K562 (cell line): ENCODE measurements around the gene C22orf39. TPM values are rescaled to one million over a fixed set of nuclear protein-coding genes. Genes with fewer than 3 reads are reported as not detected.

Source experiments
- ARHGAP35 ChIP-seq: fragments of 450-650 bp; IDR thresholded peaks from 2 replicates; pipeline ENCODE4 v1.6.1; 2018; ENCODE audit not compliant: partially characterized antibody
- CCAR2 ChIP-seq: fragments of 200-400 bp; formaldehyde crosslinking; IDR thresholded peaks from 2 replicates; pipeline ENCODE4 v1.6.1; 2017; ENCODE audit warnings: mild to moderate bottlenecking, low read depth, low read length
- CEBPZ ChIP-seq: fragments of 150-350 bp; IDR thresholded peaks from 2 replicates; pipeline ENCODE4 v1.6.1; 2014; ENCODE audit warnings: low read depth, mild to moderate bottlenecking, low read length, borderline replicate concordance
- DACH1 ChIP-seq: fragments of 450-650 bp; IDR thresholded peaks from 2 replicates; pipeline ENCODE4 v1.6.1; 2018; ENCODE audit not compliant: partially characterized antibody
- HMGXB4 ChIP-seq: sonication (generic); formaldehyde crosslinking; IDR thresholded peaks from 2 replicates; pipeline ENCODE4 v1.8.1; 2023; ENCODE audit warnings: mild to moderate bottlenecking, missing genetic modification reagents
- KLF1 ChIP-seq: fragments of 450-650 bp; IDR thresholded peaks from 2 replicates; pipeline ENCODE4 v1.6.1; 2016; ENCODE audit warnings: missing genetic modification characterization, missing compliant biosample characterization
- MBD2 ChIP-seq: sonication (generic); IDR thresholded peaks from 2 replicates; pipeline ENCODE4 v1.6.1; 2016; ENCODE audit warnings: low read depth, borderline replicate concordance
- NFRKB ChIP-seq: fragments of 450-650 bp; IDR thresholded peaks from 2 replicates; pipeline ENCODE4 v1.6.1; 2016; ENCODE audit warnings: low read depth
- SIRT6 ChIP-seq: IDR thresholded peaks from one replicate; pipeline ENCODE4 v1.6.1; 2012; ENCODE audit warnings: low read depth, mild to moderate bottlenecking, control low read depth, inconsistent platforms, low read length, moderate library complexity
- TEAD2 ChIP-seq: fragments of 450-650 bp; IDR thresholded peaks from 2 replicates; pipeline ENCODE4 v1.6.1; 2016; ENCODE audit warnings: missing genetic modification characterization, control low read depth, missing compliant biosample characterization
- YY1 ChIP-seq, 3 experiments: IDR thresholded peaks; 2 replicates each; pipeline ENCODE4 v1.6.1; 2011; ENCODE audit warnings: low read length in 2 of 3, mild to moderate bottlenecking in 2 of 3, moderate library complexity in 2 of 3, borderline replicate concordance in 1 of 3, control low read depth in 1 of 3, low read depth in 1 of 3; ENCODE audit not compliant: insufficient read depth in 3 of 3, insufficient replicate concordance in 2 of 3, control insufficient read depth in 1 of 3, insufficient read length in 1 of 3; ENCODE audit errors: extremely low read depth in 1 of 3
- ZNF384 ChIP-seq: IDR thresholded peaks from 2 replicates; pipeline ENCODE4 v1.6.1; 2012; ENCODE audit warnings: low read depth, low read length, improper control_type of control experiment
- ZNF398 ChIP-seq: fragments of 250-450 bp; sonication (Bioruptor Pico); IDR thresholded peaks from 2 replicates; pipeline ENCODE4 v1.8.0; 2021; ENCODE audit warnings: moderate library complexity, mild to moderate bottlenecking, inconsistent platforms
- ZNF444 ChIP-seq: fragments of 250-450 bp; sonication (Bioruptor Pico); IDR thresholded peaks from 2 replicates; pipeline ENCODE4 v1.4.0; 2020; ENCODE audit warnings: mild to moderate bottlenecking, moderate library complexity
- ZNF740 ChIP-seq, 3 experiments: fragments of 200-800 bp in 1 of 3; sonication (Bioruptor generic) in 1 of 3; sonication (generic) in 1 of 3; formaldehyde crosslinking in 1 of 3; IDR thresholded peaks; 2 replicates each; pipeline versions ENCODE4 v1.6.1 to v1.8.0; 2016 to 2022; ENCODE audit warnings: mild to moderate bottlenecking in 2 of 3, missing compliant biosample characterization in 2 of 3, missing genetic modification characterization in 2 of 3, missing genetic modification reagents in 1 of 3
- polyA plus RNA-seq, 8 experiments: library from polyadenylated mRNA; depleted of rRNA in 4 of 8; stranded (reverse) in 5 of 8; unstranded in 3 of 8; fragments of >200 nt; fragmentation: Nextera tagmentation in 2 of 8; fragmentation: Illumina TruSeq in 1 of 8; extraction: Ambion mirVana in 2 of 8; extraction: Trizol in 1 of 8; gene quantifications; 2 replicates each; pipeline versions ENCODE4 v1.2.1 to v1.2.3, GENCODE V29; 2011 to 2014; ENCODE audit warnings: inconsistent platforms in 1 of 8, missing spikeins in 1 of 8
- total RNA-seq, 7 experiments: library from RNA; depleted of rRNA in 6 of 7; stranded (reverse); fragments of >200 nt in 6 of 7; fragmentation: Illumina TruSeq in 2 of 7; extraction: Trizol in 2 of 7; gene quantifications; 2 replicates each; pipeline versions ENCODE4 v1.2.1 to v1.2.3, GENCODE V29; 2011 to 2021; ENCODE audit warnings: low replicate concordance in 1 of 7

C22orf39 gene
- total and polyA plus RNA-seq, 9 of the 15 experiments (the other 6 are each of a cell fraction or from before 2014, with no cell fraction given): 20.4 to 139 (median 66.8) TPM

- no peak for TF ChIP-seq ZNF740 (CRISPR knock-in tag; IDR thresholded peaks at IDR 0.05)
- TF ChIP-seq ZNF740 (tag; IDR thresholded peaks at IDR 0.05): no peak
- no peak for TF ChIP-seq ZNF444 (CRISPR knock-in tag)
- TF ChIP-seq DACH1: no peak
- TF ChIP-seq KLF1: peak; percentile 100
- TF ChIP-seq CCAR2: no peak
- TF ChIP-seq CEBPZ: no peak
- TF ChIP-seq NFRKB: no peak
- TF ChIP-seq SIRT6: peak; percentile 84
- no peak for TF ChIP-seq ZNF398 (CRISPR knock-in tag)
- no peak for TF ChIP-seq ZNF384
- TF ChIP-seq ARHGAP35: no peak
- TF ChIP-seq TEAD2: no peak
- TF ChIP-seq YY1 (IDR thresholded peaks at IDR 0.05; ENCODE audit: borderline replicate concordance in 1 of 3, control insufficient read depth in 1 of 3, extremely low read depth in 1 of 3, insufficient read depth in 3 of 3, insufficient read length in 1 of 3, insufficient replicate concordance in 2 of 3, low read depth in 1 of 3, low read length in 2 of 3): no peak
- TF ChIP-seq HMGXB4 (CRISPR knock-in tag): 0 out of 2 replicates have a peak, but pooled peaks have one; percentile 81
- no peak for TF ChIP-seq MBD2
Observed at GRCh38 chr22:19478901-19479354, 31.4 kb upstream of the C22orf39 start, which contains the start of gene UFD1 (continued).
